NOMO-1 (cell line): ENCODE results near the gene FOXK2.

Experiments used
- DNase-seq, 2 experiments: peaks; one replicate each; lab custom pipeline; 2025; ENCODE audit not compliant: unreplicated experiment in 2 of 2; lab: John Stamatoyannopoulos, UW

FOXK2 gene

GRCh38 chr17:82601447-82602000 lies 82.0 kb downstream of the FOXK2 start:
- DNase-seq: no peak

- DNase-seq: no peak
Observed at GRCh38 chr17:82602487-82602886, 83.0 kb downstream of the FOXK2 start.

- no peak for DNase-seq
Observed at GRCh38 chr17:82602986-82603710, 83.6 kb downstream of the FOXK2 start.

GRCh38 chr17:82603981-82604448 lies 84.5 kb downstream of the FOXK2 start:
- DNase-seq: peak; percentile 83 to 93

GRCh38 chr17:82604532-82604931 lies 85.0 kb downstream of the FOXK2 start:
- DNase-seq: no peak

GRCh38 chr17:82605939-82606600 lies 86.5 kb downstream of the FOXK2 start:
- no peak for DNase-seq

GRCh38 chr17:82608816-82609215 lies 89.3 kb downstream of the FOXK2 start:
- DNase-seq: no peak

GRCh38 chr17:82609655-82610054 lies 90.1 kb downstream of the FOXK2 start:
- no peak for DNase-seq

- DNase-seq: no peak
Observed at GRCh38 chr17:82611140-82612058, 91.9 kb downstream of the FOXK2 start.

GRCh38 chr17:82613283-82614094 lies 94.0 kb downstream of the FOXK2 start:
- no peak for DNase-seq

GRCh38 chr17:82614095-82614631 lies 94.6 kb downstream of the FOXK2 start:
- no peak for DNase-seq

- no peak for DNase-seq
Observed at GRCh38 chr17:82615084-82616020, 95.8 kb downstream of the FOXK2 start.

GRCh38 chr17:82616021-82616711 lies 96.6 kb downstream of the FOXK2 start:
- DNase-seq: no peak

- DNase-seq: no peak
Observed at GRCh38 chr17:82619211-82619610, 99.7 kb downstream of the FOXK2 start.

- DNase-seq: no peak
Observed at GRCh38 chr17:82619641-82620040, 100.1 kb downstream of the FOXK2 start.

- DNase-seq: peak; percentile 27 to 71
Observed at GRCh38 chr17:82623707-82624106, 104.2 kb downstream of the FOXK2 start.

- DNase-seq: no peak
Observed at GRCh38 chr17:82627405-82627804, 107.9 kb downstream of the FOXK2 start.

- no peak for DNase-seq
Observed at GRCh38 chr17:82629748-82630147, 110.2 kb downstream of the FOXK2 start.
